GM18858 (cell line): ENCODE data around the gene CDKN2B-AS1.

Experiments
- ATAC-seq: cut with Tn5 transposase; IDR thresholded peaks from one replicate; pipeline ENCODE4 v1.9.1; 2021; ENCODE audit not compliant: unreplicated experiment

Gene CDKN2B-AS1

DNA sequence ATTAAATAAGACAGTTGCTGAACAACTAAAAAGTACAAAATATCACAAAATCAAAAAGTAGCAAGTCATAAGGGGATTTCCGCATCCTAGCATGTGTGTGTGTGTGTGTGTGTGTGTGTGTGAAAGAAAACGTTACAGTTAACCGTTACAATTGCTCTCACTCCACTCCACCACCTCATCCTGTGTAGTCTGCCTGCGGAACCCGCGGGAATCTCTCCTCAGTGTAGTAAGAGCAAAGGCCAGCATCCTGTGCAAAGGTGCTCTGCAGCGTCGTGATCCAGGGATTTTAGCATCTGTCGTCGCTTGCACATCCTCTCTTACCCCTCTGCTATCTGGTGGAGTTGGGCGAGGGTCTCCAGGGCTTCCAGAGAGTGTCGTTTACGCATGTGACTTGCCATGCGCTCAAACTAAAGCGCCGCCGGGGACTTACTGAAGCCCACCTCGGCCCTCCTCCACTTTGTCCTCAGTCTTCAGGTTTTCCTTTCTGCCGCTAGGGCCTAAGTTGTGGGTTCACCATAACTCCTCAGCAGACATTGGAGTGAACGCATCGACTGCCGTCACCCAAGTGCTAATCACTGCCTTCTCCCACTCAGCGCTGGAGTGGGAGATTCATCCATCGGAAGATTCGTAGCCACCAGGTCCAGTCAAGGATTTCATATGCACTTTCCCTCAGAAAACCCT, 10.6 kb downstream of the CDKN2B-AS1 start:
- no peak for ATAC-seq

GRCh38 chr9:22005702-22006606, 11.4 kb downstream of the CDKN2B-AS1 start:
- no peak for ATAC-seq

GRCh38 chr9:22008384-22008716, 13.8 kb downstream of the CDKN2B-AS1 start:
- peak; percentile 2 for ATAC-seq

- ATAC-seq = peak; percentile 85
Measured at GRCh38 chr9:22008717-22009505, 14.3 kb downstream of the CDKN2B-AS1 start, which contains the start of gene CDKN2B. Gene CDKN2B (minus strand): TSS chr9:22009305. CDS start chr9:22008953, 352 bp downstream.

GRCh38 chr9:22009506-22009867, 14.9 kb downstream of the CDKN2B-AS1 start:
- peak; percentile 33 for ATAC-seq

DNA sequence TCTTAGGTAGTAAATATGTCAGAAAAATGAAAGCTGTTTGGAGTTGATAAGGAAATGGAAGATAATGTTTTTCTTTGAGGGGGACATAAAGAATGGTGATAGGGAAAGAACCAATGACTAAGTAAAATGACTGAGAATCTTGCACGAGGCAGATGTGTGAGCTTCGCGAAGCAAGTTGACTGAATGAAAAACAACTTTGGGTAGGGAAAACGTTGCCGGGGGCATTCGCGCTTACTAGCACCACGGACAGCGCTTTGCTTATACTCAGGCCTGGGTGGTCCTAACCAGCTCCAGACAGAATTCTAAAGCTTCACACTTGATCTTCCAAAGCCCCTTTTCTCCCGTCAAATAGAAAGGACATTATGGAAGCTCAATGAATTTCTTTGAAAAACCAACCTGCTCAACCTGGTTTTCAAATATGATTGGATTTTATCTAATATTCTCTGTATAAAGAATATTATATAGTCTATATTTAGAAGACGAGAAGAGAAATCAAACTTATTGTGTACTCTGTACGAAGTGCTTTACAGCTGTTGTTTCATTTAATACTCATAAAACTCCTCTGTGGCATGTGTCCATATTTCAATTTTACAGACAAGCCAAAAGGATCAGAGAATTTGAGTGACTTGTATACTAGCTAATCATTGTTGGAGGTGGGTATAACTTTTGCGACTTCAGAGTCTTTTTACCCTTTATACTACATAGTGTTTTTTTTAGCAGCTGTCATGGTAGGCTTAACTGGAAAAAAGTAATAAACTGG, 16.5 kb downstream of the CDKN2B-AS1 start:
- ATAC-seq = no peak

DNA sequence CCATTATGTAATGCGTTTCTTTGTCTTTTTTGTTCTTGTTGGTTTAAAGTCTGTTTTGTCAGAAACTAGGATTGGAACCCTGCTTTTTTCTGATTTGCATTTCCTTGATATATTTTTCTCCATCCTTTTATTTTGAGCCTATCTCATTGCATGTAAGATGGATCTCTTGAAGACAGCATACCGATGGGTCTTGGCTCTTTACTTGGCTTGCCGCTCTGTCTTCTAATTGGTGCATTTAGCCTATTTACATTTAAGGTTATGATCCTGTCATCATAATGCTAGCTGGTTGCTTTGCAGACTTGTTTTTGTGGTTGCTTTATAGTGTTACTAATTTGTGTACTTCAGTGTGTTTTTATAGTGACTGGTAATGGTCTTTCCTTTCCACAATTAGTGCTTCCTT, 27.8 kb downstream of the CDKN2B-AS1 start:
- ATAC-seq = no peak

DNA sequence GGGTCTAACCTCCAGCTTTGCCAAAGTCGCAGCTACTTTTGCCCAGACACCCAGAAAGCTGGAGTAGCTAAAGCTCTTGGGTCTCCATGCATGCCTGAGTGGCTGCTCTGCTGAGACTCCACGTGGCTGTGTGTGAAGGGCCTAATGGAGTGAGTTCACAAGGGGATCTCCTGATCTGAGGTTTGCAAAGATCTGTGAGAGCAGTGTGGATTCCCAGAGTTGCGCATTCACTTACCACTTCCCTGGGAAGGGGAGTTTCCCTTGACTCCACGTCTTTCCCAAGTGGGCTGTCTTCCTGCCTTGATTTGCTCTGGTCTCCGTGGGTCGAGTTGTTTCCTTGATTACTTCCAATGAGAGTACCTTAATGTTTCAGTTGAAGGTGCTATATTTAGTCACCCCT, 32.1 kb downstream of the CDKN2B-AS1 start:
- no peak for ATAC-seq

DNA sequence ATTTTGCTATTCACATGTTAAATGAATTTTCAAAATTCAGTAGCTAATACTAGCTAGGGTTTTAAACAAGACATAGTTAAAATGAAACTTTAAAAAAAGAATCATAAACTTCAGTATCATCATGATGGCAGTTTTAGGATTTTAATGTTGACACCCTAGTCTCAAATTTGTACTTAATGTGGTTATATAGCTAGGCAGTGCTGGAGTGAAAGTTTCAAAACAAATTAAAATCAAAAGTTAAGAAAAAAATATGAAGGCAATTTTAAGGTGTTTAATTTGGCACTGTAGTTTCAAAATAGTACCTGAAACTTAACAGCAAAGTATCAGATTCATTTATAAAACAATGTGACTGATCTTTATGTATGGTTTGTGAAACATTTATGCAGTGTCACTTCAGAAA, 33.8 kb downstream of the CDKN2B-AS1 start:
- ATAC-seq = no peak

- ATAC-seq = no peak
Measured at GRCh38 chr9:22029231-22029630, 34.6 kb downstream of the CDKN2B-AS1 start.

DNA sequence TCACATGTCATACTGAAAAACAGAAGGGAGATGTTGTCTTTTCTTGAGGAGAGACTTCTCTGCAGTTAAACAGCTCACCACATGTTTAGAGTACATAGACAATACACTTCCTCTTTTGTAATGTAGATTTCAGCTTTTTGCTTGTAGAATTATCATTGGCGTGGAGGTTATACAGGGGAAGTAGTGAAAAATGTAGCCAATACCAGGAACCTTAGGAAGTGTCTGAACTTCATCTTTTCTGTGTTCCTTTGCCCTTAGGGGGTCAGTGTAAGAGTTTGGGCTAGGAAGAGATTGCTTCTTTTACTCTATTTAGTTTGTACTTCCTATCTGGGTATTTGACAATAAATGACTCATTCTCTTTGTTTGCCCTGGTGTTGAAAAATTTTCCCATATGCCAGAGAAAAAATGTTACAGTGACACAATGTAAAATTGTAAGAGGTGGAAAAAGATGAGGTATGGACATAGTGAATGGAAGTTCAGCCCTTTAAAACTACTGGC, 35.6 kb downstream of the CDKN2B-AS1 start:
- ATAC-seq = peak; percentile 73

DNA sequence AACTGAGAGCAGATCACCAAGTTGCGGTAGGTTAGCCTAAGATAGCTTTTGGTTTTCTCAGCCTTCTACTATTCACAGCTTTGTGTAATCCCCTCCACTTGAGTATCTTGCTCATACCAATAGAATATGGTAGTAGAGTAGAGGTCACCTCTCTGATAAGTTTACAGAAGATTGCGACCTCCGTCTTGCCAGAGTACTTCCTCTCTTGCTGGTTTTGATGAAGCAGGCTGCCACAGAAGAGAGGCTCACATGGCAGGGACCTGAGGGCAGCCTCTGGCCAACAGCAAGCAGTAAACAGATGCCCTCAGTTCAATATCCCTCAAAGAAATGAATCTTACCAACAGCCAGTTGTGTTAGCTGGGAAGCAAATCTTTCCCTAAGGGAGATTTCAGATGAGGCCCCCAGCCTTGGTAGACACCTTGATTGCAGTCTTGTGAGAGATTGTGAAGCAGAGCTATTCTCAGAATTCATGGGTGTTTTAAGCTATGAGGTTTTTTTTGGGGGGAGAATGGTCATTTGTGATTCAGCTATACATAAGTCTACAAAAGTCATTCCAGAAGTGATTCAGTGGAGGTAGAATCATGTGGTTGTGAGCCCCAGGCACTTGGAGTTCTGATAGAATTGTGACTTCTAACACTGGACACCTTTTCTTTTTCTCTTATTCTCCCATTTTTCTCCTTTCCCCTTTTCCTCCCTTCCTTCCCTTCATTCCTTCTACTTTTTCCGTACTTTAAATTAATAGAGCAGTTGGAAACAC, 37.2 kb downstream of the CDKN2B-AS1 start:
- ATAC-seq = no peak

- ATAC-seq = no peak
Measured at GRCh38 chr9:22033012-22033630, 38.5 kb downstream of the CDKN2B-AS1 start.

- ATAC-seq = no peak
Measured at GRCh38 chr9:22035591-22036011, 41.0 kb downstream of the CDKN2B-AS1 start.

DNA sequence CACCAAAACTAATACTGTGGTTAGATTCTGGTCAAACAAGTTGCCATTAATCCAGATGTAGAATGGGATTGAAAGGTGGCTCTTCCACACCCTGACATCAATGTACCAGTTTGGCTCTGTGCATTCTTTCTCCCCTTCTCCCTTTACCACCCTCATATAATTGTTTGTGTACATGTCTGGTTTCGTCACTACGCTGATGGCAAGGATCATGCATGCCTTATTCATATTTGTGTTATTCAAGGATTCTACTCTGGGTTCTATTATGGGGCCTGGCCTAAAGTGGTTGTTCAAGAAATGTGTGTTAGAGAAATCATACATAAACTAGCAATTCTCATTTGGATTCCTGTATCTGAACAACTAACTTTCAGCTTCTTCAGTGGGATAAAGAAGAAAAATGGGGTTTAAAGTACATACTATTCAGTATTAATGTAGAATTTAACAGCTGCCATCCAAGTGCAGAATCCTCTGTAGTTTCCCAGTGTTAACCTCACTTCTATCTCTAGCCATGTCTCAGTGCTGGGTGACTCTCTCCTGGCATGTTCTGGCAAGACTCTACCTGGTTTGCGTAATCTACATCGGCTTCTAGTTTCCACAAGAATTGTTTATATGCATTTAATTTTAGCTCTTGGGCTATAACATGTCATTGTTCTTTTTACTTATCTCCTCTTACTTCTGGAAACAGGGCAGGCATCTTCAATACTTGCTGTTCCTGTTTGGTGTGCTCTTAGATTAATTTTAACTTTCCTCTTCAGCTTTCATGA, 42.5 kb downstream of the CDKN2B-AS1 start:
- no peak for ATAC-seq

DNA sequence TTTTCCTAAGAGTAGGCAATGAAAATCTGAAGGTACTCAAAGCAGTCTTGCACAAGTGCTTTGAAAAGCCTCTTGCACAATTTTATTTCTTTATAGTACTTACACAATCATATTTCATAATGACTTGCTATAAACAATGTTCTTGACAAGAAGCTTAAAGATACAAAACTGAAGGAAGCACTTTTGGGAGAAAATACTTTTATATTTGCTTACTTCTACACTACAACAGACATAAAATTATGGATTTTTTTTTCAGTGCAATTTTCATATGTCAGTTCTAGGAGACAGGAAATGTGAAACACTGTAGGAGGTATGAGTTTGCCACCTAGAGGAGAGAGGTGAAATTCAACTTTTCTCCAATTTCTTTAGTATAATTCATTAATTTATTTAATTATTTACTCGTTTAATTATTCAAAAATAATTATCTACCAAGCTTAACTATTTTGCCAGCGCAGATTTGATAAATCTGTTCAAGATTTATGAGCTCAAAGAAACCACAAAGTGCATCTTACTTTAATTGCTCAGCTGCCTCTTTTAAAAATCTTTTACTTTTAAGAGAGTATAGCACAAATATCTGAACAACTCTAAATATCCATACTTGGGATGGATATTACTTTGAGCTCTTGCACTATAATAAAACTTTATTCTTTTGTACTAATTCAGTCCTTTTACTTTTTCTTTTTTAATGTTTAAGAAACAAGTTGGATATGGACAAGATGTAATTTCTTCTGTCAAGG, 43.5 kb downstream of the CDKN2B-AS1 start:
- no peak for ATAC-seq

DNA sequence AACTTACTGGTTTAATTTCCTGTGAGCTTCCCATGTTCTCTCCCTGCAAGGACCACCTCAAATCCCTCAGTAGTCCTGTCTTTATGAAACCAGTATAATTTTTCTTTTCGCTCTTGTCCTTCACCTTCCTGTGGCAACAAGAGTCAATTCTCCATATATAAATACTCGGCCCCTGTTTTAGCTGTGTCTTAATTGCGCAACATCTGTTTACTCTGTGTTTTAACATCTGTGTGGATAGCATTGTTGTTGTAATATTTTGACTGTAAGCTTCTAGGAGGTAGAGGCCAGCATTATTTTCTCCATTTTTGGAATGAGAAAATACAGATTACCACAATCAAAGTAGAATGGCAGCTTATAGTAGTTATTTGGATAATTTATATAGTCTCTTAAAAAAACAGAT, 44.7 kb downstream of the CDKN2B-AS1 start:
- no peak for ATAC-seq

DNA sequence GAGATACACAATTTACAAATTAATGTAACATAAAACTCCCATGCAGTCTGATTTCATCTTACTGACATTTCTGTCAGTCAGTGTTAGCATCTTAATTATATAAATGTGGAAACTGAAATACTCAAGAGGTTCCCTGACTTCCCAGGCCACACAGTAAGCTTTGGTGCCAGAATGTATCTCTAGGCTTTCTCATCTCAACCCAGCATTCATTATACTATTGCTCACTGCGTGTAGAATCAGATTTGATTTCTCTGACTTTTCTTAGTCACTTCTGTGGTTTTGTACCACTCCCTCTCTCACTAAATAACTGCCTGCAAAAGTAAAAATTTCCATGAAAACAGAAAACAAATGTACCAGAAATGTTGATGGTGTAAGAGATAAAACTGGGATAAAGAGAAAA, 46.2 kb downstream of the CDKN2B-AS1 start:
- no peak for ATAC-seq
